Hepatocyte (in vitro differentiated cells): ENCODE results near the gene PVALEF. TPM values are rescaled to one million over a fixed set of nuclear protein-coding genes. Genes with fewer than 3 reads are reported as not detected.

Experiments used
- DNase-seq: peaks from one replicate; pipeline ENCODE4 v3.0.0-alpha.2; 2016; ENCODE audit warnings: low spot score
- H2AFZ ChIP-seq: fragments of 200-600 bp; sonication (generic); 2 replicates; pipeline ENCODE4 v1.6.0; 2016; ENCODE audit warnings: antibody characterized with exemption, mild to moderate bottlenecking
- H3K27ac ChIP-seq: fragments of 200-600 bp; sonication (generic); 2 replicates; pipeline ENCODE4 v1.5.1; 2016; ENCODE audit warnings: mild to moderate bottlenecking
- H3K27me3 ChIP-seq: fragments of 200-600 bp; sonication (generic); 2 replicates; pipeline ENCODE4 v1.6.1; 2016
- H3K36me3 ChIP-seq: fragments of 200-600 bp; sonication (generic); replicated peaks from 2 replicates; pipeline ENCODE4 v1.5.1; 2016; ENCODE audit warnings: low read depth; ENCODE audit not compliant: insufficient read depth
- H3K4me1 ChIP-seq: fragments of 200-600 bp; sonication (generic); 2 replicates; pipeline ENCODE4 v1.5.1; 2016; ENCODE audit warnings: mild to moderate bottlenecking, moderate library complexity; ENCODE audit not compliant: insufficient read depth
- H3K4me2 ChIP-seq: fragments of 200-600 bp; sonication (generic); 2 replicates; pipeline ENCODE4 v1.6.0; 2016
- H3K4me3 ChIP-seq: fragments of 200-600 bp; sonication (generic); 2 replicates; pipeline ENCODE4 v1.5.1; 2016; ENCODE audit warnings: mild to moderate bottlenecking
- H3K79me2 ChIP-seq: fragments of 200-600 bp; sonication (generic); 2 replicates; pipeline ENCODE4 v1.6.0; 2017; ENCODE audit warnings: mild to moderate bottlenecking
- H3K9me2 ChIP-seq: fragments of 200-600 bp; sonication (generic); replicated peaks from 2 replicates; pipeline ENCODE4 v1.6.0; 2017; ENCODE audit warnings: mild to moderate bottlenecking; ENCODE audit not compliant: insufficient read depth
- H3K9me3 ChIP-seq: fragments of 200-600 bp; sonication (generic); 2 replicates; pipeline ENCODE4 v1.5.1; 2016; ENCODE audit warnings: low read depth, mild to moderate bottlenecking
- H4K20me1 ChIP-seq: fragments of 200-600 bp; sonication (generic); 2 replicates; pipeline ENCODE4 v1.6.0; 2016; ENCODE audit warnings: mild to moderate bottlenecking; ENCODE audit not compliant: insufficient read depth, poor library complexity, severe bottlenecking
- EZH2 ChIP-seq: fragments of 200-600 bp; sonication (generic); IDR thresholded peaks from 2 replicates; pipeline ENCODE4 v1.6.1; 2016; ENCODE audit warnings: antibody characterized with exemption, mild to moderate bottlenecking, borderline replicate concordance
- EZH2phosphoT487 ChIP-seq: fragments of 200-600 bp; sonication (generic); IDR thresholded peaks from one replicate; pipeline ENCODE4 v1.6.1; 2018; ENCODE audit warnings: antibody characterized with exemption, mild to moderate bottlenecking, low read depth, moderate library complexity; ENCODE audit not compliant: unreplicated experiment, severe bottlenecking
- WGBS: methylation state at CpG from one replicate; pipeline ENCODE4 v1.1.6; 2016; ENCODE audit warnings: low lambda C conversion rate; ENCODE audit errors: missing lambda C conversion rate; 5-methylcytosine and 5-hydroxymethylcytosine counted together
- polyA plus RNA-seq: library from polyadenylated mRNA; unstranded; fragments of >200 nt; fragmentation: Nextera tagmentation; extraction: Ambion mirVana; gene quantifications from 2 replicates; pipeline ENCODE4 v1.2.1, GENCODE V29; 2016
- total RNA-seq: library from RNA; depleted of rRNA; stranded (reverse); fragments of >200 nt; gene quantifications from 2 replicates; pipeline ENCODE4 v1.2.3, GENCODE V29; 2014
- TF ChIP-seq, protein P1 (sequence below): fragments of 200-600 bp; sonication (generic); IDR thresholded peaks from 2 replicates; pipeline ENCODE4 v1.5.1; 2016; ENCODE audit warnings: antibody characterized with exemption, mild to moderate bottlenecking; ENCODE audit not compliant: poor library complexity

Gene PVALEF
- total and polyA plus RNA-seq, 2 experiments from 2014 or later, result 0.15 TPM; not detected in 1

DNA sequence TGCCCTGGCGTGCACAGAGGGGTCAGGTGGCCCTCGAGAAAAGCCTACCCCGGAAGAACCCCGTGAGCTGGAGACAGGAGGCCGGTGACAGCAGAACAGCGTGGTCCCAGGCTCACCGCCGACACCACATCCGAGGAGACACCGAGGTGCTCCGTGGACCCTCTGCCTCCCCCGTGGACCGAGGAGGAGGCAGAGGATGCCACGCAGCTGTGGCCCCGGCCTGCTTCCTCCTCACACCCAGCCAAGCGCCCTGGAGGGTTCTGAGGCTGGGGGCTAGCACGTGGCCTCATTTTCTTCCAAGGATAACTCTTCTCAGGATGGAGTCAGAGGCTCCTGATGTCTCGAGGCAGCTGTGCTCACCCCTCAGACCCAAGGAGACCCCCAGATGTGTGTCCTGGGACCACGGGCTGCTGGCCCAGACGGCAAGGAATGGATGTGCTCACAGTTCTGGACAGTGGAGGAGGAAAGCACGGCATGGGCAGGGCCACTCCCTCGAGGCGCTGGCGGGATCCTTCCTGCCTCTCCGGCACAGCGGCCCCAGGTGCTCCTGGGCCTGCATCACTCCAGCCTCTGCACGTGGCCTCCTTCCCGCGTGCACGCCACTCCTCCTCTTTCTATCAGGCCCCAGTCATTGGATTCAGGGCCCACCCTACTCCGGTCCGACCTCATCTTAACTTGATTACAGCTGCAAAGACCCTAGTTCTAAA is 4.4 kb upstream of the PVALEF start:
- H3K4me2 ChIP-seq, result no peak overlapping the region
- no peak for TF ChIP-seq EZH2
- TF ChIP-seq, protein P1, sequence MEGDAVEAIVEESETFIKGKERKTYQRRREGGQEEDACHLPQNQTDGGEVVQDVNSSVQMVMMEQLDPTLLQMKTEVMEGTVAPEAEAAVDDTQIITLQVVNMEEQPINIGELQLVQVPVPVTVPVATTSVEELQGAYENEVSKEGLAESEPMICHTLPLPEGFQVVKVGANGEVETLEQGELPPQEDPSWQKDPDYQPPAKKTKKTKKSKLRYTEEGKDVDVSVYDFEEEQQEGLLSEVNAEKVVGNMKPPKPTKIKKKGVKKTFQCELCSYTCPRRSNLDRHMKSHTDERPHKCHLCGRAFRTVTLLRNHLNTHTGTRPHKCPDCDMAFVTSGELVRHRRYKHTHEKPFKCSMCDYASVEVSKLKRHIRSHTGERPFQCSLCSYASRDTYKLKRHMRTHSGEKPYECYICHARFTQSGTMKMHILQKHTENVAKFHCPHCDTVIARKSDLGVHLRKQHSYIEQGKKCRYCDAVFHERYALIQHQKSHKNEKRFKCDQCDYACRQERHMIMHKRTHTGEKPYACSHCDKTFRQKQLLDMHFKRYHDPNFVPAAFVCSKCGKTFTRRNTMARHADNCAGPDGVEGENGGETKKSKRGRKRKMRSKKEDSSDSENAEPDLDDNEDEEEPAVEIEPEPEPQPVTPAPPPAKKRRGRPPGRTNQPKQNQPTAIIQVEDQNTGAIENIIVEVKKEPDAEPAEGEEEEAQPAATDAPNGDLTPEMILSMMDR, result no peak
- TF ChIP-seq EZH2phosphoT487, result no peak
- no peaks in the 10 kb centered on the region for H3K79me2 ChIP-seq
- no peaks in the 10 kb centered on the region for H3K27me3 ChIP-seq
- H3K4me1 ChIP-seq, result peaks cover 15% of the 10 kb centered on the region
- no peak overlapping the region for H2AFZ ChIP-seq
- no peaks in the 10 kb centered on the region for H3K9me3 ChIP-seq
- no peaks in the 10 kb centered on the region for H3K36me3 ChIP-seq
- WGBS, result 90% methylated on average over 30 of the region's 32 CpGs
- DNase-seq, result no peak
- no peaks in the 10 kb centered on the region for H4K20me1 ChIP-seq
- H3K27ac ChIP-seq, result no peak overlapping the region
- no peak overlapping the region for H3K4me3 ChIP-seq
- no peaks in the 10 kb centered on the region for H3K9me2 ChIP-seq

DNA sequence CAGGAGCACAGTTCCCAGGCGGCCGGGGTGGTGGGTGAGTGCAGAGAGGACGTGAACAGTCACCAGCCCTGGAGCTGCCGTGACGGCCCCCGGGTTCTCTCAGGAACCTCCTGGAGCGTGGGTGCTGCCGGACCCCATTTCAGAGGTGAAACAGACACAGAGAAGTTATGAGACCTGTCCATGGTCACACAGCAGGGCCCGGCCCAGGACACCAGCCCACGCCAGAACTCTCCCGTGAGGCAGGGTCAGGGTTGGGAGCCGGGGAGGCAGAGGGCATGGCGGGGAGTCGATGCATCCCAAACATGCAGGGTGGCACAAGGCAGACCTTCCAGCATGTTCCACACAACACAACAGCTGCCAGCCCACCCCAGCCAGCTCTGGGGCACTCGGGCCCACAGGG is 3.8 kb upstream of the PVALEF start:
- Histone ChIP-seq H3K4me3 (no peak overlapping the region), H2AFZ (no peak overlapping the region), H3K79me2 (no peaks in the 10 kb centered on the region), H3K9me2 (no peaks in the 10 kb centered on the region), H3K9me3 (no peaks in the 10 kb centered on the region), H3K27me3 (no peaks in the 10 kb centered on the region), H3K36me3 (no peaks in the 10 kb centered on the region), H3K27ac (no peak overlapping the region), H4K20me1 (no peaks in the 10 kb centered on the region), H3K4me1 (peaks cover 16% of the 10 kb centered on the region), H3K4me2 (no peak overlapping the region)
- TF ChIP-seq EZH2 (no peak), EZH2phosphoT487 (no peak)
- TF ChIP-seq, protein P1, result no peak
- WGBS, result 92% methylated on average over 15 of the region's 15 CpGs
- DNase-seq, result no peak

DNA sequence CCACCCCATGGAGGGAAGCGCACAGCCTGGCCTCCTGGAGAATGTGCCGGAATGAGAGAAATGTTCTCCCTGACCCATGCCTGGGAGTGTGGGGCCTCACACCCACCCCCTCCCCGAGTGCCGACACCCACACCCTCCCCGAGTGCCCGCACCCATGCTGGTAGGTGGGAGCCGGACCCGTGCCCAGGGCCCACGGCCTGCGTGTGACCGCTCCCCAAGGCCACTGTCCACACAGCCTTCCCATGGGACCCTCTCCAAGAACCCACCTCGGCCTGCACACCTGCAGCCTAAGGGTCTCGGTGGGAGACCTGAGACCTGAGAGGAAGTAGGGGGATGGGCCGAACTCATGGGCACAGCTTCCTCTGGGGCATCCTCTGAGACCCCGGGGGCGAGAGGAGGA is 3.3 kb upstream of the PVALEF start:
- Histone ChIP-seq H3K36me3 (no peaks in the 10 kb centered on the region), H3K4me3 (no peak overlapping the region), H3K79me2 (peaks cover 2% of the 10 kb centered on the region), H3K27ac (no peak overlapping the region), H3K9me2 (no peaks in the 10 kb centered on the region), H3K4me2 (no peak overlapping the region), H3K27me3 (no peaks in the 10 kb centered on the region), H3K9me3 (no peaks in the 10 kb centered on the region), H2AFZ (no peak overlapping the region), H3K4me1 (peaks cover 20% of the 10 kb centered on the region), H4K20me1 (no peaks in the 10 kb centered on the region)
- TF ChIP-seq, protein P1, result no peak
- TF ChIP-seq EZH2phosphoT487 (no peak), EZH2 (no peak)
- DNase-seq, result no peak
- 96% methylated on average over 11 of the region's 16 CpGs for WGBS
